Gastrocnemius medialis (tissue), 4 donors: ENCODE data around the gene SREBF2.

Source experiments
- POLR2A ChIP-seq, 2 donors: fragments of 450-650 bp; IDR thresholded peaks; one replicate each; pipeline ENCODE4 v1.6.1; 2017; ENCODE audit warnings: antibody characterized with exemption in 2 of 2, mild to moderate bottlenecking in 2 of 2, moderate library complexity in 2 of 2
- TF ChIP-seq, protein P1 (sequence below), 5 experiments: fragments of 450-650 bp in 3 of 5; fragments of 200-600 bp in 2 of 5; sonication (generic) in 2 of 5; IDR thresholded peaks in 4 of 5; conservative IDR thresholded peaks in 1 of 5; 1 replicate in 4 of 5; 2 replicates in 1 of 5; pipeline ENCODE4 v1.5.1; 2016 to 2019; ENCODE audit warnings: antibody characterized with exemption in 5 of 5, mild to moderate bottlenecking in 3 of 5, moderate library complexity in 3 of 5

GRCh38 chr22:41805639-41806038 lies 27.3 kb upstream of the SREBF2 start:
- TF ChIP-seq, protein P1, sequence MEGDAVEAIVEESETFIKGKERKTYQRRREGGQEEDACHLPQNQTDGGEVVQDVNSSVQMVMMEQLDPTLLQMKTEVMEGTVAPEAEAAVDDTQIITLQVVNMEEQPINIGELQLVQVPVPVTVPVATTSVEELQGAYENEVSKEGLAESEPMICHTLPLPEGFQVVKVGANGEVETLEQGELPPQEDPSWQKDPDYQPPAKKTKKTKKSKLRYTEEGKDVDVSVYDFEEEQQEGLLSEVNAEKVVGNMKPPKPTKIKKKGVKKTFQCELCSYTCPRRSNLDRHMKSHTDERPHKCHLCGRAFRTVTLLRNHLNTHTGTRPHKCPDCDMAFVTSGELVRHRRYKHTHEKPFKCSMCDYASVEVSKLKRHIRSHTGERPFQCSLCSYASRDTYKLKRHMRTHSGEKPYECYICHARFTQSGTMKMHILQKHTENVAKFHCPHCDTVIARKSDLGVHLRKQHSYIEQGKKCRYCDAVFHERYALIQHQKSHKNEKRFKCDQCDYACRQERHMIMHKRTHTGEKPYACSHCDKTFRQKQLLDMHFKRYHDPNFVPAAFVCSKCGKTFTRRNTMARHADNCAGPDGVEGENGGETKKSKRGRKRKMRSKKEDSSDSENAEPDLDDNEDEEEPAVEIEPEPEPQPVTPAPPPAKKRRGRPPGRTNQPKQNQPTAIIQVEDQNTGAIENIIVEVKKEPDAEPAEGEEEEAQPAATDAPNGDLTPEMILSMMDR (IDR thresholded peaks at IDR 0.05 in 4 of 5, conservative IDR thresholded peaks at IDR 0.05 in 1 of 5), result no peak
- no peak for TF ChIP-seq POLR2A (IDR thresholded peaks at IDR 0.05)
